PC-9 (cell line): ENCODE results near the gene ANKRD11. TPM values are rescaled to one million over a fixed set of nuclear protein-coding genes. Genes with fewer than 3 reads are reported as not detected.

Source experiments
- BruUV-seq: library from RNA; stranded (reverse); fragments of 400-500 nt; replicated peaks from 2 replicates; lab custom pipeline; 2021; lab: Mats Ljungman, UMichigan
- CTCF ChIA-PET: fragments of 300-600 bp; sonication (Branson Sonifier 250); formaldehyde crosslinking; loops from one replicate; lab custom pipeline; 2022; ENCODE audit warnings: antibody characterized with exemption; lab: Charles Lee
- POLR2A ChIA-PET: fragments of 300-600 bp; sonication (Branson Sonifier 250); formaldehyde crosslinking; loops from one replicate; lab custom pipeline; 2022; ENCODE audit warnings: antibody characterized with exemption; ENCODE audit not compliant: unreplicated experiment; lab: Charles Lee
- DNase-seq, 2 experiments: peaks; one replicate each; pipeline versions ENCODE4 v3.0.0 to v3.0.0-alpha.2; 2015 to 2022; ENCODE audit warnings: mixed read lengths in 1 of 2
- H2AFZ ChIP-seq: fragments of 200-600 bp; sonication (generic); 2 replicates; pipeline ENCODE4 v1.8.1; 2017; ENCODE audit warnings: antibody characterized with exemption
- H3F3A ChIP-seq: fragments of 200-600 bp; sonication (generic); 2 replicates; pipeline ENCODE4 v1.8.1; 2017; ENCODE audit warnings: antibody characterized with exemption, mild to moderate bottlenecking, low read depth; ENCODE audit not compliant: insufficient read depth
- H3K27ac ChIP-seq: fragments of 200-600 bp; sonication (generic); 2 replicates; pipeline ENCODE4 v1.6.1; 2016; ENCODE audit warnings: mixed run types
- H3K27me3 ChIP-seq: fragments of 200-600 bp; sonication (generic); 2 replicates; pipeline ENCODE4 v1.6.1; 2016; ENCODE audit warnings: low read depth, mixed run types; ENCODE audit not compliant: insufficient read depth
- H3K36me3 ChIP-seq: fragments of 200-600 bp; sonication (generic); 2 replicates; pipeline ENCODE4 v1.6.1; 2016; ENCODE audit warnings: low read depth, mixed run types
- H3K4me1 ChIP-seq: fragments of 200-600 bp; sonication (generic); replicated peaks from 2 replicates; pipeline ENCODE4 v1.6.1; 2016; ENCODE audit warnings: mixed run types; ENCODE audit not compliant: insufficient read depth
- H3K4me2 ChIP-seq: fragments of 200-600 bp; sonication (generic); 2 replicates; pipeline ENCODE4 v1.6.1; 2017; ENCODE audit warnings: mixed run types
- H3K4me3 ChIP-seq: fragments of 200-600 bp; sonication (generic); 2 replicates; pipeline ENCODE4 v1.6.1; 2016; ENCODE audit warnings: mixed run types
- H3K79me2 ChIP-seq: fragments of 200-600 bp; sonication (generic); 2 replicates; pipeline ENCODE4 v1.6.1; 2017; ENCODE audit warnings: low read depth, mixed run types
- H3K9me2 ChIP-seq: fragments of 200-600 bp; sonication (generic); 2 replicates; pipeline ENCODE4 v1.8.1; 2017; ENCODE audit warnings: mild to moderate bottlenecking; ENCODE audit not compliant: insufficient read depth
- H3K9me3 ChIP-seq: fragments of 200-600 bp; sonication (generic); 2 replicates; pipeline ENCODE4 v1.8.1; 2016; ENCODE audit warnings: low read depth; ENCODE audit not compliant: insufficient read depth
- H4K20me1 ChIP-seq: fragments of 200-600 bp; sonication (generic); 2 replicates; pipeline ENCODE4 v1.8.1; 2017; ENCODE audit not compliant: insufficient read depth
- EZH2 ChIP-seq: fragments of 200-600 bp; sonication (generic); IDR thresholded peaks from 2 replicates; pipeline ENCODE4 v1.8.0; 2017; ENCODE audit warnings: antibody characterized with exemption, low read depth
- intact Hi-C: fragments of 100-400 bp; cut with micrococcal nuclease; formaldehyde crosslinking; loops from one replicate; pipeline ENCODE4 v1.10.0; 2022; ENCODE audit not compliant: unreplicated experiment
- total RNA-seq: library from RNA; stranded (reverse); gene quantifications from 2 replicates; pipeline ENCODE4 v1.2.3, GENCODE V29; 2021
- TF ChIP-seq, protein P1 (sequence below): fragments of 200-600 bp; sonication (generic); conservative IDR thresholded peaks from 2 replicates; pipeline ENCODE4 v1.6.1; 2017; ENCODE audit warnings: mixed run types, antibody characterized with exemption, mild to moderate bottlenecking, moderate library complexity

ANKRD11 gene
- total RNA-seq, 1 experiment from 2014 or later: 220 TPM

- Histone ChIP-seq H3K4me1 (no peaks in the 10 kb centered on the region), H3K27me3 (no peaks in the 10 kb centered on the region), H3K36me3 (0 out of 2 replicates have a peak, but pooled peaks cover 7% of the 10 kb centered on the region), H3K9me2 (no peaks in the 10 kb centered on the region), H3K4me2 (no peak overlapping the region), H3K4me3 (no peak overlapping the region), H2AFZ (no peak overlapping the region), H3K27ac (no peak overlapping the region), H3K79me2 (no peaks in the 10 kb centered on the region), H4K20me1 (peaks cover 4% of the 10 kb centered on the region), H3F3A (no peaks in the 10 kb centered on the region), H3K9me3 (no peaks in the 10 kb centered on the region)
- CTCF ChIA-PET: no interaction called here
- intact Hi-C loops: no loop called here
- no peak for DNase-seq
- POLR2A ChIA-PET: no interaction called here
- TF ChIP-seq, protein P1, sequence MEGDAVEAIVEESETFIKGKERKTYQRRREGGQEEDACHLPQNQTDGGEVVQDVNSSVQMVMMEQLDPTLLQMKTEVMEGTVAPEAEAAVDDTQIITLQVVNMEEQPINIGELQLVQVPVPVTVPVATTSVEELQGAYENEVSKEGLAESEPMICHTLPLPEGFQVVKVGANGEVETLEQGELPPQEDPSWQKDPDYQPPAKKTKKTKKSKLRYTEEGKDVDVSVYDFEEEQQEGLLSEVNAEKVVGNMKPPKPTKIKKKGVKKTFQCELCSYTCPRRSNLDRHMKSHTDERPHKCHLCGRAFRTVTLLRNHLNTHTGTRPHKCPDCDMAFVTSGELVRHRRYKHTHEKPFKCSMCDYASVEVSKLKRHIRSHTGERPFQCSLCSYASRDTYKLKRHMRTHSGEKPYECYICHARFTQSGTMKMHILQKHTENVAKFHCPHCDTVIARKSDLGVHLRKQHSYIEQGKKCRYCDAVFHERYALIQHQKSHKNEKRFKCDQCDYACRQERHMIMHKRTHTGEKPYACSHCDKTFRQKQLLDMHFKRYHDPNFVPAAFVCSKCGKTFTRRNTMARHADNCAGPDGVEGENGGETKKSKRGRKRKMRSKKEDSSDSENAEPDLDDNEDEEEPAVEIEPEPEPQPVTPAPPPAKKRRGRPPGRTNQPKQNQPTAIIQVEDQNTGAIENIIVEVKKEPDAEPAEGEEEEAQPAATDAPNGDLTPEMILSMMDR: no peak
- no peak for TF ChIP-seq EZH2
- no TSS peak for BruUV-seq
These were observed 46.7 kb upstream of the ANKRD11 start for GRCh38 chr16:89536886-89537548.

- Histone ChIP-seq H3K36me3 (0 out of 2 replicates have a peak, but pooled peaks cover 7% of the 10 kb centered on the region), H3K27ac (no peak overlapping the region), H3F3A (no peaks in the 10 kb centered on the region), H3K9me2 (no peaks in the 10 kb centered on the region), H3K4me1 (no peaks in the 10 kb centered on the region), H3K4me3 (no peak overlapping the region), H3K9me3 (no peaks in the 10 kb centered on the region), H4K20me1 (peaks cover 4% of the 10 kb centered on the region), H3K4me2 (no peak overlapping the region), H3K79me2 (no peaks in the 10 kb centered on the region), H2AFZ (no peak overlapping the region), H3K27me3 (no peaks in the 10 kb centered on the region)
- TF ChIP-seq EZH2: no peak
- TF ChIP-seq, protein P1: no peak
- POLR2A ChIA-PET: no interaction called here
- no TSS peak for BruUV-seq
- CTCF ChIA-PET: no interaction called here
- no peak for DNase-seq
- intact Hi-C loops: no loop called here
These were observed 46.0 kb upstream of the ANKRD11 start for GRCh38 chr16:89536371-89536770.

- no peak overlapping the region for H3K27ac ChIP-seq
- peaks cover 4% of the 10 kb centered on the region for H4K20me1 ChIP-seq
- 0 out of 2 replicates have a peak, but pooled peaks cover 7% of the 10 kb centered on the region for H3K36me3 ChIP-seq
- DNase-seq: no peak
- no peaks in the 10 kb centered on the region for H3K27me3 ChIP-seq
- H3K79me2 ChIP-seq: no peaks in the 10 kb centered on the region
- no peak overlapping the region for H3K4me2 ChIP-seq
- ChIA-PET CTCF (no interaction called here), POLR2A (no interaction called here)
- TF ChIP-seq, protein P1: no peak
- TF ChIP-seq EZH2: no peak
- no peaks in the 10 kb centered on the region for H3K4me1 ChIP-seq
- intact Hi-C loops: no loop called here
- no peaks in the 10 kb centered on the region for H3F3A ChIP-seq
- no peaks in the 10 kb centered on the region for H3K9me2 ChIP-seq
- no peak overlapping the region for H3K4me3 ChIP-seq
- no peaks in the 10 kb centered on the region for H3K9me3 ChIP-seq
- BruUV-seq: no TSS peak
- no peak overlapping the region for H2AFZ ChIP-seq
These were observed 43.9 kb upstream of the ANKRD11 start for GRCh38 chr16:89534252-89534756.
